Astrocyte (in vitro differentiated cells and primary cell): ENCODE results near the gene NOS1AP.

Experiments used
- EZH2 ChIP-seq: IDR thresholded peaks from 2 replicates; pipeline ENCODE4 v1.6.1; 2012; ENCODE audit warnings: mild to moderate bottlenecking, low read length, inconsistent platforms; ENCODE audit not compliant: insufficient read depth
- TF ChIP-seq, protein P1 (sequence below): IDR thresholded peaks from 2 replicates; pipeline ENCODE4 v1.5.1; 2011; ENCODE audit warnings: low read depth, mild to moderate bottlenecking, inconsistent platforms, low read length, moderate library complexity; ENCODE audit not compliant: insufficient read depth

DNA sequence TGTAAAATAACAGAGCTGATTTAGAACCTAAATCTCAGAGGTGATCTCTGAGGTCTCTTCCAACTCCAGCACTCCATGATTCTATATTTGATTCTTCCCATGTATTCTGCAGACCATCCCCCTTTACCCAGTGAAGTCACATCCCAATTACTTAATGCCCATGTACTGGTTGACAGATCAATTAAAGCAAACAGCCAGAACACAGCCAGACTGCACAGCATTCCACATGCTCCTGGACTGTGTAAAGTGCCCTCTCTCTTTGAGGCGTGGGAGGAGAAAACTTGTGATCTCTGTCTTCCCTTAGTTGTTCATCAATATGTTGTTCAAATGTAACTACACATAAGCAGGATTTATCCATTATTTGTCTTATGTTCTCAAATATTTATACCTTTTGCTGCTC lies 18.1 kb downstream of the NOS1AP start:
- no peak for TF ChIP-seq EZH2
- TF ChIP-seq, protein P1, sequence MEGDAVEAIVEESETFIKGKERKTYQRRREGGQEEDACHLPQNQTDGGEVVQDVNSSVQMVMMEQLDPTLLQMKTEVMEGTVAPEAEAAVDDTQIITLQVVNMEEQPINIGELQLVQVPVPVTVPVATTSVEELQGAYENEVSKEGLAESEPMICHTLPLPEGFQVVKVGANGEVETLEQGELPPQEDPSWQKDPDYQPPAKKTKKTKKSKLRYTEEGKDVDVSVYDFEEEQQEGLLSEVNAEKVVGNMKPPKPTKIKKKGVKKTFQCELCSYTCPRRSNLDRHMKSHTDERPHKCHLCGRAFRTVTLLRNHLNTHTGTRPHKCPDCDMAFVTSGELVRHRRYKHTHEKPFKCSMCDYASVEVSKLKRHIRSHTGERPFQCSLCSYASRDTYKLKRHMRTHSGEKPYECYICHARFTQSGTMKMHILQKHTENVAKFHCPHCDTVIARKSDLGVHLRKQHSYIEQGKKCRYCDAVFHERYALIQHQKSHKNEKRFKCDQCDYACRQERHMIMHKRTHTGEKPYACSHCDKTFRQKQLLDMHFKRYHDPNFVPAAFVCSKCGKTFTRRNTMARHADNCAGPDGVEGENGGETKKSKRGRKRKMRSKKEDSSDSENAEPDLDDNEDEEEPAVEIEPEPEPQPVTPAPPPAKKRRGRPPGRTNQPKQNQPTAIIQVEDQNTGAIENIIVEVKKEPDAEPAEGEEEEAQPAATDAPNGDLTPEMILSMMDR: no peak
